HCT116 (cell line): Measurements from ENCODE around the gene ELFN1. TPM values are rescaled to one million over a fixed set of nuclear protein-coding genes. Genes with fewer than 3 reads are reported as not detected.

Experiments
- ATAC-seq: fragments of 200-7000 bp; cut with Tn5 transposase; 2 replicates; pipeline ENCODE4 v1.9.1; 2020; ENCODE audit warnings: mild to moderate bottlenecking, moderate library complexity
- BruUV-seq: library from RNA; stranded (reverse); fragments of 400-500 nt; replicated peaks from 2 replicates; lab custom pipeline; 2021; lab: Mats Ljungman, UMichigan
- CTCF ChIA-PET: fragments of 300-600 bp; sonication (Branson Sonifier 250); formaldehyde crosslinking; loops from one replicate; lab custom pipeline; 2021; ENCODE audit warnings: antibody characterized with exemption; lab: Charles Lee
- POLR2A ChIA-PET: fragments of 300-600, 350-600 bp; sonication (Branson Sonifier 250); formaldehyde crosslinking; loops from one replicate; lab custom pipeline; 2021; ENCODE audit warnings: antibody characterized with exemption; lab: Charles Lee
- RAD21 ChIA-PET, 2 experiments: fragments of 300-600 bp; sonication (Branson Sonifier 250); formaldehyde crosslinking; loops; one replicate each; lab custom pipeline; 2023; ENCODE audit warnings: low total read pairs in 2 of 2; ENCODE audit not compliant: uncharacterized antibody in 2 of 2, unreplicated experiment in 2 of 2, low non-redundant PET in 1 of 2; lab: Charles Lee
- DNase-seq: peaks from one replicate; pipeline ENCODE4 v3.0.0-alpha.2; 2010; ENCODE audit warnings: low read depth, low spot score
- H2AFZ ChIP-seq: fragments of 200-600 bp; shearing (Covaris generic), sonication (generic); 2 replicates; pipeline ENCODE4 v1.6.1; 2017; ENCODE audit warnings: low read depth, mixed run types, mixed read lengths, antibody characterized with exemption, low read length; ENCODE audit not compliant: poor library complexity, severe bottlenecking
- H3K27ac ChIP-seq: 2 replicates; pipeline ENCODE4 v1.5.1; 2012; ENCODE audit warnings: low read depth, low read length
- H3K27me3 ChIP-seq: fragments of 200-600 bp; sonication (generic); 2 replicates; pipeline ENCODE4 v1.6.1; 2016; ENCODE audit warnings: mixed run types, low read length, mixed read lengths; ENCODE audit not compliant: insufficient read depth
- H3K36me3 ChIP-seq, 2 experiments: fragments of 200-500 bp in 1 of 2; fragments of 200-600 bp in 1 of 2; sonication (Bioruptor generic) in 1 of 2; sonication (generic) in 1 of 2; 2 replicates each; pipeline versions ENCODE4 v1.5.1 to v1.6.1; 2014 to 2016; ENCODE audit warnings: low read length in 2 of 2, inconsistent platforms in 1 of 2, mixed read lengths in 1 of 2, mixed run types in 1 of 2; ENCODE audit not compliant: insufficient read depth in 2 of 2, control insufficient read depth in 1 of 2
- H3K4me1 ChIP-seq, 2 experiments: fragments of 200-600 bp in 1 of 2; sonication (generic) in 1 of 2; 2 replicates each; pipeline versions ENCODE4 v1.5.1 to v1.6.1; 2012 to 2017; ENCODE audit warnings: low read length in 2 of 2, inconsistent platforms in 1 of 2, mild to moderate bottlenecking in 1 of 2, mixed read lengths in 1 of 2, mixed run types in 1 of 2, moderate library complexity in 1 of 2; ENCODE audit not compliant: insufficient read depth in 2 of 2, control insufficient read depth in 1 of 2
- H3K4me2 ChIP-seq: fragments of 200-600 bp; sonication (generic); 2 replicates; pipeline ENCODE4 v1.6.1; 2017; ENCODE audit warnings: mixed run types, low read length, mixed read lengths
- H3K4me3 ChIP-seq, 2 experiments: fragments of 200-600 bp in 1 of 2; sonication (generic) in 1 of 2; replicated peaks in 1 of 2; 2 replicates each; pipeline ENCODE4 v1.5.1; 2011 to 2016; ENCODE audit warnings: low read length in 2 of 2, control low read depth in 1 of 2, low read depth in 1 of 2, mild to moderate bottlenecking in 1 of 2, mixed read lengths in 1 of 2, mixed run types in 1 of 2
- H3K79me2 ChIP-seq: fragments of 200-600 bp; sonication (generic); 2 replicates; pipeline ENCODE4 v1.6.1; 2017; ENCODE audit warnings: mild to moderate bottlenecking, mixed run types, low read length, moderate library complexity, mixed read lengths; ENCODE audit not compliant: insufficient read depth
- H3K9ac ChIP-seq: fragments of 200-600 bp; sonication (generic); 2 replicates; pipeline ENCODE4 v1.6.1; 2016; ENCODE audit warnings: low read length, mixed read lengths
- H3K9me2 ChIP-seq: fragments of 200-600 bp; sonication (generic), shearing (Covaris generic); 2 replicates; pipeline ENCODE4 v1.6.1; 2017; ENCODE audit warnings: mixed run types, mild to moderate bottlenecking, moderate library complexity; ENCODE audit not compliant: insufficient read depth
- H3K9me3 ChIP-seq, 2 experiments: fragments of 200-500 bp in 1 of 2; fragments of 200-600 bp in 1 of 2; sonication (Bioruptor generic) in 1 of 2; sonication (generic) in 1 of 2; 2 replicates each; pipeline ENCODE4 v1.6.1; 2014 to 2017; ENCODE audit warnings: low read length in 2 of 2, mixed read lengths in 2 of 2, inconsistent platforms in 1 of 2, low read depth in 1 of 2, mild to moderate bottlenecking in 1 of 2, mixed run types in 1 of 2, moderate library complexity in 1 of 2; ENCODE audit not compliant: control insufficient read depth in 1 of 2, insufficient read depth in 1 of 2
- H4K20me1 ChIP-seq: fragments of 200-600 bp; sonication (generic), shearing (Covaris generic); 2 replicates; pipeline ENCODE4 v1.6.1; 2017; ENCODE audit warnings: mixed run types, mild to moderate bottlenecking, moderate library complexity; ENCODE audit not compliant: insufficient read depth
- SP1 ChIP-seq: IDR thresholded peaks from 2 replicates; pipeline ENCODE4 v1.6.1; 2012; ENCODE audit warnings: low read depth
- ZFX ChIP-seq: fragments of 450-650 bp; IDR thresholded peaks from 2 replicates; pipeline ENCODE4 v1.6.1; 2017
- intact Hi-C: fragments of 100-400 bp; cut with micrococcal nuclease; formaldehyde crosslinking; loops from 2 replicates; pipeline ENCODE4 v1.10.0; 2022
- total RNA-seq: library from RNA; stranded (reverse); gene quantifications from one replicate; pipeline ENCODE4 v1.2.1, GENCODE V29; 2021; ENCODE audit not compliant: unreplicated experiment
- TF ChIP-seq, protein P1 (sequence below): IDR thresholded peaks from 2 replicates; pipeline ENCODE4 v1.6.1; 2012; ENCODE audit warnings: low read depth
- TF ChIP-seq, protein P2 (sequence below): IDR thresholded peaks from 2 replicates; pipeline ENCODE4 v1.6.1; 2012
- TF ChIP-seq, protein P3 (sequence below), 3 experiments: fragments of 200-600 bp in 1 of 3; sonication (generic) in 1 of 3; IDR thresholded peaks in 2 of 3; conservative IDR thresholded peaks in 1 of 3; 2 replicates each; pipeline ENCODE4 v1.5.1; 2012 to 2017; ENCODE audit warnings: low read depth in 2 of 3, low read length in 2 of 3, antibody characterized with exemption in 1 of 3, borderline replicate concordance in 1 of 3, control low read depth in 1 of 3, mild to moderate bottlenecking in 1 of 3, mixed read lengths in 1 of 3, mixed run types in 1 of 3, moderate library complexity in 1 of 3; ENCODE audit not compliant: insufficient read depth in 1 of 3
- TF ChIP-seq, protein P4 (sequence below): IDR thresholded peaks from 2 replicates; pipeline ENCODE4 v1.6.1; 2012

ELFN1 gene
- total RNA-seq, 1 experiment from 2014 or later = 4.4 TPM

DNA sequence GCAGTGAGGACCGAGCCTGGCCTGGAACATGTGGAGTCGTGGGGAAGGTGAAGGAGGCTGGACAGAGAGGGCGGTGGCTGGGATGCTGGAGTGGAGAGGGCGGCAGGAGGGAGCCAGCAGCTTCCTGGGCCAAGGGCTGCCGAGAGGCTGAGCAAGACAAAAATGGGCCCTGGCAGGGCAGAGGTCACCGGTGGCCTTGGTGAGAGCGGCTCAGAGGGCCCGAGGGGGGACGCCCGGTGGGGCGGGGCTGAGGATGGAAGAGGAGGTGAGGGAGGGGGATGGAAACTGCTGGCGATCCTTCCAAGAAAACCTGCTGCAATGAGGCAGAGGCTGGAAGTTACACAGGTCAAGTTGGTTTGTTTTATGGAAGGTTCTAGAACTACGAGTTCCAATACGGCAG lies 69.5 kb downstream of the ELFN1 start (continued):
- TF ChIP-seq, protein P1, sequence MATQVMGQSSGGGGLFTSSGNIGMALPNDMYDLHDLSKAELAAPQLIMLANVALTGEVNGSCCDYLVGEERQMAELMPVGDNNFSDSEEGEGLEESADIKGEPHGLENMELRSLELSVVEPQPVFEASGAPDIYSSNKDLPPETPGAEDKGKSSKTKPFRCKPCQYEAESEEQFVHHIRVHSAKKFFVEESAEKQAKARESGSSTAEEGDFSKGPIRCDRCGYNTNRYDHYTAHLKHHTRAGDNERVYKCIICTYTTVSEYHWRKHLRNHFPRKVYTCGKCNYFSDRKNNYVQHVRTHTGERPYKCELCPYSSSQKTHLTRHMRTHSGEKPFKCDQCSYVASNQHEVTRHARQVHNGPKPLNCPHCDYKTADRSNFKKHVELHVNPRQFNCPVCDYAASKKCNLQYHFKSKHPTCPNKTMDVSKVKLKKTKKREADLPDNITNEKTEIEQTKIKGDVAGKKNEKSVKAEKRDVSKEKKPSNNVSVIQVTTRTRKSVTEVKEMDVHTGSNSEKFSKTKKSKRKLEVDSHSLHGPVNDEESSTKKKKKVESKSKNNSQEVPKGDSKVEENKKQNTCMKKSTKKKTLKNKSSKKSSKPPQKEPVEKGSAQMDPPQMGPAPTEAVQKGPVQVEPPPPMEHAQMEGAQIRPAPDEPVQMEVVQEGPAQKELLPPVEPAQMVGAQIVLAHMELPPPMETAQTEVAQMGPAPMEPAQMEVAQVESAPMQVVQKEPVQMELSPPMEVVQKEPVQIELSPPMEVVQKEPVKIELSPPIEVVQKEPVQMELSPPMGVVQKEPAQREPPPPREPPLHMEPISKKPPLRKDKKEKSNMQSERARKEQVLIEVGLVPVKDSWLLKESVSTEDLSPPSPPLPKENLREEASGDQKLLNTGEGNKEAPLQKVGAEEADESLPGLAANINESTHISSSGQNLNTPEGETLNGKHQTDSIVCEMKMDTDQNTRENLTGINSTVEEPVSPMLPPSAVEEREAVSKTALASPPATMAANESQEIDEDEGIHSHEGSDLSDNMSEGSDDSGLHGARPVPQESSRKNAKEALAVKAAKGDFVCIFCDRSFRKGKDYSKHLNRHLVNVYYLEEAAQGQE = no peak
- TF ChIP-seq ZFX = no peak

DNA sequence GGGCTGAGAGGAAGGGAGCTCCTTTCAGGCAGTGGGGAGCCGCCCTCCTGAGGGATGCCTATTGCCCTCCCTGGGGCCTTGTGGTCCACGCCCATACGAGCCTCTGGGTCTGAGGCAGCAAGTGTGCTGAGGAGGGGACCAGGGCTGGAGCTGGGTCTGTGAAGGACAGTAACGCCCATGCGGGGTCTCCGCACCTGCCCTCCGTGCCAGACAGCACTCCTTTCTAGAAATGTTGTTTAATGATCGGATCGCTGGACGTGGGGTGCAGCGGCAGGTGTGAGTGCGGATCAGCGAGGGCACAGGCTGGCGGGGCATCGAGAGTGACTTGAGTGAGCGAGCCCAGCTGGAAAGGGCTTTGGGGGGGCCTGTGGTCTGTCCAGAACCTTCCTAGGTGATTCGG lies 70.1 kb downstream of the ELFN1 start:
- H3K9ac ChIP-seq = no peak overlapping the region
- H3K36me3 ChIP-seq = peaks cover 0 to 15% of the 10 kb centered on the region in 2 experiments; a peak in 1 of 4 replicates
- ChIA-PET RAD21 (interaction anchor here in 1 of 2 experiments (0.7 kb wide), 1 partner anchor 19 kb away, joined by 5 read pairs; no protein-coding TSS in a partner anchor), CTCF (no interaction called here), POLR2A (no interaction called here)
- no peak overlapping the region for H2AFZ ChIP-seq
- H3K9me2 ChIP-seq = no peaks in the 10 kb centered on the region
- H3K4me1 ChIP-seq = peaks cover 6 to 24% of the 10 kb centered on the region in 2 experiments
- peak overlapping the region; percentile 99; the same call in 1 of the 2 replicates for H3K4me2 ChIP-seq
- H3K9me3 ChIP-seq = no peaks in the 10 kb centered on the region
- intact Hi-C loops = no loop called here
- no peaks in the 10 kb centered on the region for H3K27me3 ChIP-seq
- no peak overlapping the region for H3K27ac ChIP-seq
- TF ChIP-seq, protein P2, sequence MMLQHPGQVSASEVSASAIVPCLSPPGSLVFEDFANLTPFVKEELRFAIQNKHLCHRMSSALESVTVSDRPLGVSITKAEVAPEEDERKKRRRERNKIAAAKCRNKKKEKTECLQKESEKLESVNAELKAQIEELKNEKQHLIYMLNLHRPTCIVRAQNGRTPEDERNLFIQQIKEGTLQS = no peak
- no peak for TF ChIP-seq SP1
- TF ChIP-seq, protein P3, sequence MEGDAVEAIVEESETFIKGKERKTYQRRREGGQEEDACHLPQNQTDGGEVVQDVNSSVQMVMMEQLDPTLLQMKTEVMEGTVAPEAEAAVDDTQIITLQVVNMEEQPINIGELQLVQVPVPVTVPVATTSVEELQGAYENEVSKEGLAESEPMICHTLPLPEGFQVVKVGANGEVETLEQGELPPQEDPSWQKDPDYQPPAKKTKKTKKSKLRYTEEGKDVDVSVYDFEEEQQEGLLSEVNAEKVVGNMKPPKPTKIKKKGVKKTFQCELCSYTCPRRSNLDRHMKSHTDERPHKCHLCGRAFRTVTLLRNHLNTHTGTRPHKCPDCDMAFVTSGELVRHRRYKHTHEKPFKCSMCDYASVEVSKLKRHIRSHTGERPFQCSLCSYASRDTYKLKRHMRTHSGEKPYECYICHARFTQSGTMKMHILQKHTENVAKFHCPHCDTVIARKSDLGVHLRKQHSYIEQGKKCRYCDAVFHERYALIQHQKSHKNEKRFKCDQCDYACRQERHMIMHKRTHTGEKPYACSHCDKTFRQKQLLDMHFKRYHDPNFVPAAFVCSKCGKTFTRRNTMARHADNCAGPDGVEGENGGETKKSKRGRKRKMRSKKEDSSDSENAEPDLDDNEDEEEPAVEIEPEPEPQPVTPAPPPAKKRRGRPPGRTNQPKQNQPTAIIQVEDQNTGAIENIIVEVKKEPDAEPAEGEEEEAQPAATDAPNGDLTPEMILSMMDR (IDR thresholded peaks at IDR 0.05 in 2 of 3, conservative IDR thresholded peaks at IDR 0.05 in 1 of 3; ENCODE audit: borderline replicate concordance in 1 of 3, insufficient read depth in 1 of 3, low read depth in 2 of 3, low read length in 2 of 3) = no peak
- TF ChIP-seq, protein P4, sequence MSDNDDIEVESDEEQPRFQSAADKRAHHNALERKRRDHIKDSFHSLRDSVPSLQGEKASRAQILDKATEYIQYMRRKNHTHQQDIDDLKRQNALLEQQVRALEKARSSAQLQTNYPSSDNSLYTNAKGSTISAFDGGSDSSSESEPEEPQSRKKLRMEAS = no peak
- no peaks in the 10 kb centered on the region for H4K20me1 ChIP-seq
- H3K79me2 ChIP-seq = peaks cover 30% of the 10 kb centered on the region
- no peak overlapping the region for H3K4me3 ChIP-seq
- DNase-seq (no peak), ATAC-seq (no peak)
- no TSS peak for BruUV-seq
